Kidney (tissue), 14 donors: ENCODE measurements around the gene RGS6. TPM values are rescaled to one million over a fixed set of nuclear protein-coding genes. Genes with fewer than 3 reads are reported as not detected.

ENCODE experiments used
- DNase-seq, 5 donors: peaks; one replicate each; pipeline ENCODE4 v3.0.0-alpha.2; 2013 to 2020
- FAIRE-seq: peaks from 2 replicates; lab custom pipeline; 2012; peaks lifted over from hg19 to GRCh38; lab: Jason Lieb, UNC
- H3K27ac ChIP-seq, 2 donors: one replicate each; pipeline ENCODE4 v1.7.0; 2013; ENCODE audit warnings: low read depth in 2 of 2, low read length in 2 of 2, inconsistent platforms in 1 of 2
- H3K27me3 ChIP-seq: one replicate; pipeline ENCODE4 v1.7.1; 2013; ENCODE audit warnings: low read length, inconsistent platforms; ENCODE audit not compliant: control insufficient read depth, insufficient read depth
- H3K36me3 ChIP-seq, 3 donors: one replicate each; pipeline versions ENCODE4 v1.7.0 to v1.7.1; 2013; ENCODE audit warnings: low read length in 3 of 3, control low read depth in 1 of 3, inconsistent platforms in 1 of 3; ENCODE audit not compliant: insufficient read depth in 3 of 3, control insufficient read depth in 2 of 3
- H3K4me1 ChIP-seq, 3 donors: one replicate each; pipeline versions ENCODE4 v1.7.0 to v1.7.1; 2013; ENCODE audit warnings: low read length in 3 of 3, inconsistent platforms in 1 of 3, low read depth in 1 of 3; ENCODE audit not compliant: control insufficient read depth in 2 of 3, insufficient read depth in 2 of 3
- H3K4me3 ChIP-seq, 3 donors: one replicate each; pipeline versions ENCODE4 v1.7.0 to v1.8.1; 2013; ENCODE audit warnings: low read length in 3 of 3, control low read depth in 1 of 3, inconsistent platforms in 1 of 3
- H3K9ac ChIP-seq, 3 donors: one replicate each; pipeline versions ENCODE4 v1.7.0 to v1.7.1; 2013; ENCODE audit warnings: low read length in 3 of 3, control low read depth in 1 of 3, inconsistent platforms in 1 of 3
- H3K9me3 ChIP-seq, 3 donors: one replicate each; pipeline versions ENCODE4 v1.7.0 to v1.7.1; 2013; ENCODE audit warnings: low read length in 3 of 3, control low read depth in 1 of 3, inconsistent platforms in 1 of 3; ENCODE audit not compliant: control insufficient read depth in 2 of 3, insufficient read depth in 1 of 3
- CTCF ChIP-seq: IDR thresholded peaks from 3 replicates; pipeline ENCODE4 v1.5.1; 2012; ENCODE audit warnings: mild to moderate bottlenecking, moderate library complexity, borderline replicate concordance; ENCODE audit not compliant: insufficient read depth; ENCODE audit errors: extremely low read depth
- intact Hi-C: fragments of 100-400 bp; cut with DNase I; formaldehyde crosslinking; loops from one replicate; pipeline ENCODE4 v1.11.1; 2022
- polyA plus RNA-seq: library from polyadenylated mRNA; stranded (reverse); fragments of 350-450 nt; fragmentation: Illumina TruSeq; extraction: RNeasy Lipid Tissue Mini Kit (QIAGEN cat#74804); gene quantifications from one replicate; pipeline ENCODE4 v1.2.3, GENCODE V29; 2014; ENCODE audit warnings: low read depth, low replicate concordance; ENCODE audit not compliant: insufficient read depth
- total RNA-seq: library from RNA; stranded (reverse); fragmentation: NEBNext Ultra II Directional; extraction: Animal tissue kit (Norgen Biotek cat#: 25700); gene quantifications from one replicate; pipeline ENCODE4 v1.2.1, GENCODE V29; 2021
- donor health status: control.
- donor health status: control.
- donor health status: control.
- donor health status: control.
- donor health status: control.
- donor health status: DM: yes; HTN: yes; CAD: no.
- donor health status: Normal renal cell carcinoma (clear cell type).

The RGS6 gene
- total and polyA plus RNA-seq, 2 donors from 2014 or later: 1.1 to 1.4 TPM

GRCh38 chr14:72555609-72556000, 623.4 kb downstream of the RGS6 start:
- Histone ChIP-seq H3K4me1 (no peaks in the 10 kb centered on the region), H3K27ac (no peak overlapping the region), H3K9ac (no peak overlapping the region), H3K27me3 (no peaks in the 10 kb centered on the region), H3K36me3 (no peaks in the 10 kb centered on the region), H3K9me3 (no peaks in the 10 kb centered on the region), H3K4me3 (no peak overlapping the region)
- FAIRE-seq: no peak
- no peak for TF ChIP-seq CTCF
- DNase-seq: no peak
- intact Hi-C loops: no loop called here

DNA sequence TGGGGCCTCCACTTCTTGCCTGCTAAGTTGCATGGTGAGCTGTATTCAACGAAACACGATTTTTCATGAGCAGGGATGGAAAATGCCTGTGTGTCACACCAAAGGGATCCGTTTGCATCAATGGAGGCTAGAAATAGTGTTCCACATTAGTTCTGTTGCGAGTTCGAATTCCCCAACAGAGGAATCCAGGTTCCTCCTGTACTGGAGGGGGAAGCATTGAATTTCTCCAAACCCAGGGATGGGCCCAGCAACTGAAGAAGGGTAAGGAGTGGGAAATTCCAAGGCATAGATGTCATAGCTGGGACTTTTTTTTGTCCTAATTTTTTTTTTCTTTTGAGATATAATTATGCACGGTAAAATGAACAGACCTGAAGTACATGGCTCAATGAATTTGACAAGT, 625.4 kb downstream of the RGS6 start:
- intact Hi-C loops: no loop called here
- Histone ChIP-seq H3K27me3 (no peaks in the 10 kb centered on the region), H3K4me3 (no peak overlapping the region), H3K4me1 (no peaks in the 10 kb centered on the region), H3K9ac (no peak overlapping the region), H3K27ac (no peak overlapping the region), H3K9me3 (no peaks in the 10 kb centered on the region), H3K36me3 (no peaks in the 10 kb centered on the region)
- FAIRE-seq: no peak
- TF ChIP-seq CTCF: no peak
- DNase-seq: no peak

DNA sequence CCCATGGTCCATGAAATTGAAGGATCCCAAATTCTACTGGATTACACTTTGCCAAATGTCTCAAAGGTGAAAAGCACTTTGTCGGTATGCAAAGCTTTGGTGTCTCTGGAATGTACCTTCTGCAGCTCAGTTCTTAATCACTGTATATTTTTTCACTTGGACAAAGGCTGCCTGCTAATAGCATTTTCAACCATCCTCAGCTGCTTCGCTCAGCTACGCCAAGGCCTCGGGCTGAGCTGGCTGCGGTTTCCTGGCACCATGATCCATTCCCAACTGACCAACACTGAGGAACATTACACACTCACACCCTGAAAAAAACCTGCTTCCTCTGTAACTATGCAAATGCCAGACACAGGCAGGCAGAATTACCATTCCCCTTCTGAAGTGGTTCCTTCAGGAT, 626.5 kb downstream of the RGS6 start:
- H3K9ac ChIP-seq: no peak overlapping the region
- no peak for FAIRE-seq

More for the DNA sequence above, 626.5 kb downstream of the RGS6 start:
- Histone ChIP-seq H3K27ac (no peak overlapping the region), H3K4me3 (no peak overlapping the region), H3K4me1 (no peaks in the 10 kb centered on the region), H3K36me3 (no peaks in the 10 kb centered on the region), H3K27me3 (no peaks in the 10 kb centered on the region), H3K9me3 (no peaks in the 10 kb centered on the region)
- peak in 3 of 5 donors; percentile 24 to 62 (median 24) for DNase-seq
- intact Hi-C loops: no loop called here
- TF ChIP-seq CTCF: no peak
